ENCODE measurements around the gene RAB11FIP4.

Gene RAB11FIP4

GRCh38 chr17:31570231-31570630 lies 178.8 kb downstream of the RAB11FIP4 start:
- H3K27me3 ChIP-seq (ENCODE audit: insufficient read depth, poor library complexity, severe bottlenecking): no peaks in the 10 kb centered on the region
- H3K27ac ChIP-seq (replicated peaks): no peak overlapping the region
- no peak overlapping the region for H3K4me3 ChIP-seq (replicated peaks; ENCODE audit: insufficient read depth, low read length)
- no peak for TF ChIP-seq GABPA (IDR thresholded peaks at IDR 0.05; ENCODE audit: low read depth)
- no peak for TF ChIP-seq CTCF (IDR thresholded peaks at IDR 0.05; ENCODE audit: insufficient read depth, low read length)
- no peak for TF ChIP-seq POLR2AphosphoS5 (IDR thresholded peaks at IDR 0.05; ENCODE audit: low read depth)
- no peak for DNase-seq (ENCODE audit: low read depth in 1 of 2, low spot score in 1 of 2)

GRCh38 chr17:31570951-31571892 lies 179.7 kb downstream of the RAB11FIP4 start:
- Histone ChIP-seq H3K27ac (replicated peaks) (no peak overlapping the region), H3K27me3 (ENCODE audit: insufficient read depth, poor library complexity, severe bottlenecking) (no peaks in the 10 kb centered on the region), H3K4me3 (replicated peaks; ENCODE audit: insufficient read depth, low read length) (no peak overlapping the region)
- TF ChIP-seq CTCF (IDR thresholded peaks at IDR 0.05; ENCODE audit: insufficient read depth, low read length) (no peak), GABPA (IDR thresholded peaks at IDR 0.05; ENCODE audit: low read depth) (no peak), SPI1 (IDR thresholded peaks at IDR 0.05; ENCODE audit: borderline replicate concordance, low read depth) (no peak), POLR2AphosphoS5 (IDR thresholded peaks at IDR 0.05; ENCODE audit: low read depth) (no peak)
- TF ChIP-seq, protein P1, sequence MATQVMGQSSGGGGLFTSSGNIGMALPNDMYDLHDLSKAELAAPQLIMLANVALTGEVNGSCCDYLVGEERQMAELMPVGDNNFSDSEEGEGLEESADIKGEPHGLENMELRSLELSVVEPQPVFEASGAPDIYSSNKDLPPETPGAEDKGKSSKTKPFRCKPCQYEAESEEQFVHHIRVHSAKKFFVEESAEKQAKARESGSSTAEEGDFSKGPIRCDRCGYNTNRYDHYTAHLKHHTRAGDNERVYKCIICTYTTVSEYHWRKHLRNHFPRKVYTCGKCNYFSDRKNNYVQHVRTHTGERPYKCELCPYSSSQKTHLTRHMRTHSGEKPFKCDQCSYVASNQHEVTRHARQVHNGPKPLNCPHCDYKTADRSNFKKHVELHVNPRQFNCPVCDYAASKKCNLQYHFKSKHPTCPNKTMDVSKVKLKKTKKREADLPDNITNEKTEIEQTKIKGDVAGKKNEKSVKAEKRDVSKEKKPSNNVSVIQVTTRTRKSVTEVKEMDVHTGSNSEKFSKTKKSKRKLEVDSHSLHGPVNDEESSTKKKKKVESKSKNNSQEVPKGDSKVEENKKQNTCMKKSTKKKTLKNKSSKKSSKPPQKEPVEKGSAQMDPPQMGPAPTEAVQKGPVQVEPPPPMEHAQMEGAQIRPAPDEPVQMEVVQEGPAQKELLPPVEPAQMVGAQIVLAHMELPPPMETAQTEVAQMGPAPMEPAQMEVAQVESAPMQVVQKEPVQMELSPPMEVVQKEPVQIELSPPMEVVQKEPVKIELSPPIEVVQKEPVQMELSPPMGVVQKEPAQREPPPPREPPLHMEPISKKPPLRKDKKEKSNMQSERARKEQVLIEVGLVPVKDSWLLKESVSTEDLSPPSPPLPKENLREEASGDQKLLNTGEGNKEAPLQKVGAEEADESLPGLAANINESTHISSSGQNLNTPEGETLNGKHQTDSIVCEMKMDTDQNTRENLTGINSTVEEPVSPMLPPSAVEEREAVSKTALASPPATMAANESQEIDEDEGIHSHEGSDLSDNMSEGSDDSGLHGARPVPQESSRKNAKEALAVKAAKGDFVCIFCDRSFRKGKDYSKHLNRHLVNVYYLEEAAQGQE (IDR thresholded peaks at IDR 0.05; ENCODE audit: insufficient replicate concordance, low read depth): no peak
- DNase-seq (ENCODE audit: low read depth in 1 of 2, low spot score in 1 of 2): no peak

- no peak for DNase-seq (ENCODE audit: low read depth in 1 of 2, low spot score in 1 of 2)
- H3K4me3 ChIP-seq (replicated peaks; ENCODE audit: insufficient read depth, low read length): no peak overlapping the region
- TF ChIP-seq, protein P1 (IDR thresholded peaks at IDR 0.05; ENCODE audit: insufficient replicate concordance, low read depth): no peak
- TF ChIP-seq CTCF (IDR thresholded peaks at IDR 0.05; ENCODE audit: insufficient read depth, low read length) (no peak), SPI1 (IDR thresholded peaks at IDR 0.05; ENCODE audit: borderline replicate concordance, low read depth) (no peak), GABPA (IDR thresholded peaks at IDR 0.05; ENCODE audit: low read depth) (no peak), POLR2AphosphoS5 (IDR thresholded peaks at IDR 0.05; ENCODE audit: low read depth) (no peak)
Observed at GRCh38 chr17:31572341-31572740, 180.9 kb downstream of the RAB11FIP4 start.

More at GRCh38 chr17:31572341-31572740, 180.9 kb downstream of the RAB11FIP4 start:
- Histone ChIP-seq H3K27me3 (ENCODE audit: insufficient read depth, poor library complexity, severe bottlenecking) (no peaks in the 10 kb centered on the region), H3K27ac (replicated peaks) (no peak overlapping the region)
